GM12878 (cell line): ENCODE results near the gene CNN3. TPM values are rescaled to one million over a fixed set of nuclear protein-coding genes. Genes with fewer than 3 reads are reported as not detected.

ENCODE experiments used
- ATAC-seq: fragments of 200-7000 bp; cut with Tn5 transposase; 3 replicates; pipeline ENCODE4 v1.9.1; 2020; ENCODE audit warnings: mild to moderate bottlenecking, moderate library complexity
- BruUV-seq: library from RNA; stranded (reverse); fragments of 400-500 nt; replicated peaks from 2 replicates; lab custom pipeline; 2021; lab: Mats Ljungman, UMichigan
- CTCF ChIA-PET: fragments of 300-600 bp; sonication (Branson Sonifier 250); formaldehyde crosslinking; extraction: SDS; loops from one replicate; lab custom pipeline; 2021; ENCODE audit warnings: inconsistent platforms; lab: Yijun Ruan, JAX
- POLR2A ChIA-PET: fragments of 350-600 bp; formaldehyde crosslinking; extraction: SDS; loops from one replicate; lab custom pipeline; 2021; ENCODE audit warnings: inconsistent platforms; lab: Charles Lee
- RAD21 ChIA-PET: fragments of 300-600 bp; sonication (Branson Sonifier 250); formaldehyde crosslinking; loops from one replicate; lab custom pipeline; 2023; ENCODE audit warnings: antibody characterized with exemption; ENCODE audit not compliant: unreplicated experiment; lab: Charles Lee
- SMC1A ChIA-PET: fragments of 300-600 bp; sonication (Branson Sonifier 250); formaldehyde crosslinking; loops from one replicate; lab custom pipeline; 2023; ENCODE audit not compliant: unreplicated experiment, uncharacterized antibody; lab: Charles Lee
- DNase-seq: peaks from one replicate; pipeline ENCODE4 v3.0.0-alpha.2; 2011; ENCODE audit warnings: low read depth, low spot score
- FAIRE-seq: peaks from 3 replicates; lab custom pipeline; 2011; peaks lifted over from hg19 to GRCh38; lab: Jason Lieb, UNC
- H2AFZ ChIP-seq: 2 replicates; pipeline ENCODE4 v1.6.0; 2011; ENCODE audit warnings: low read depth, low read length, control low read depth; ENCODE audit not compliant: control insufficient read depth
- H3K27ac ChIP-seq: 2 replicates; pipeline ENCODE4 v1.5.1; 2011; ENCODE audit warnings: control low read depth; ENCODE audit not compliant: control insufficient read depth, insufficient read depth
- H3K27me3 ChIP-seq, 2 experiments: replicated peaks in 1 of 2; 2 replicates each; pipeline versions ENCODE4 v1.6.0 to v1.6.1; 2011; ENCODE audit warnings: low read length in 1 of 2; ENCODE audit not compliant: control insufficient read depth in 2 of 2, insufficient read depth in 2 of 2
- H3K36me3 ChIP-seq, 2 experiments: 2 replicates each; pipeline ENCODE4 v1.5.1; 2011; ENCODE audit warnings: low read length in 1 of 2; ENCODE audit not compliant: control insufficient read depth in 2 of 2, insufficient read depth in 2 of 2
- H3K4me1 ChIP-seq: 2 replicates; pipeline ENCODE4 v1.6.1; 2011; ENCODE audit warnings: mild to moderate bottlenecking, low read length, moderate library complexity, mixed read lengths; ENCODE audit not compliant: control insufficient read depth, insufficient read depth
- H3K4me2 ChIP-seq: 2 replicates; pipeline ENCODE4 v1.6.0; 2011; ENCODE audit warnings: control low read depth; ENCODE audit not compliant: control insufficient read depth, insufficient read depth
- H3K4me3 ChIP-seq: fragments of 200-600 bp; sonication (generic); 2 replicates; pipeline ENCODE4 v1.5.1; 2016
- H3K79me2 ChIP-seq: 2 replicates; pipeline ENCODE4 v1.6.0; 2011; ENCODE audit warnings: low read length; ENCODE audit not compliant: control insufficient read depth, insufficient read depth
- H3K9ac ChIP-seq: 2 replicates; pipeline ENCODE4 v1.8.0; 2011; ENCODE audit warnings: low read length, control low read depth, mixed read lengths; ENCODE audit not compliant: control insufficient read depth, insufficient read depth
- H3K9me3 ChIP-seq: replicated peaks from 3 replicates; pipeline ENCODE4 v1.5.1; 2011; ENCODE audit warnings: mild to moderate bottlenecking, low read length; ENCODE audit not compliant: control insufficient read depth, insufficient read depth
- H4K20me1 ChIP-seq: 2 replicates; pipeline ENCODE4 v1.6.0; 2011; ENCODE audit not compliant: control insufficient read depth, insufficient read depth
- BRCA1 ChIP-seq: IDR thresholded peaks from 2 replicates; pipeline ENCODE4 v1.6.1; 2011; ENCODE audit warnings: low read depth, low read length, improper control_type of control experiment
- MYC ChIP-seq: IDR thresholded peaks from 2 replicates; pipeline ENCODE4 v1.6.1; 2011; ENCODE audit warnings: mild to moderate bottlenecking, low read length, moderate library complexity, inconsistent platforms; ENCODE audit not compliant: insufficient read depth, insufficient replicate concordance, insufficient read length, severe bottlenecking
- SMARCA5 ChIP-seq: fragments of 450-650 bp; IDR thresholded peaks from 2 replicates; pipeline ENCODE4 v1.6.1; 2017; ENCODE audit warnings: mild to moderate bottlenecking
- SREBF1 ChIP-seq: IDR thresholded peaks from 2 replicates; pipeline ENCODE4 v1.6.1; 2012; ENCODE audit warnings: mild to moderate bottlenecking, low read length
- STAT1 ChIP-seq: fragments of 450-650 bp; conservative IDR thresholded peaks from 2 replicates; pipeline ENCODE4 v1.6.1; 2014; ENCODE audit warnings: antibody characterized with exemption, mild to moderate bottlenecking
- ZNF207 ChIP-seq: fragments of 450-650 bp; IDR thresholded peaks from 2 replicates; pipeline ENCODE4 v1.6.1; 2014; ENCODE audit warnings: antibody characterized with exemption, mild to moderate bottlenecking, borderline replicate concordance
- ZNF217 ChIP-seq: fragments of 450-650 bp; IDR thresholded peaks from 2 replicates; pipeline ENCODE4 v1.6.1; 2017; ENCODE audit warnings: antibody characterized with exemption, mild to moderate bottlenecking
- WGBS: methylation state at CpG from one replicate; pipeline ENCODE4 v1.1.6; 2016; ENCODE audit warnings: low lambda C conversion rate; ENCODE audit not compliant: insufficient replicate concordance, insufficient coverage; ENCODE audit errors: missing lambda C conversion rate; 5-methylcytosine and 5-hydroxymethylcytosine counted together
- in situ Hi-C: fragments of 300-500 bp; cut with MboI; formaldehyde crosslinking; loops from 9 replicates; pipeline ENCODE4 v1.14.3; 2018; ENCODE audit warnings: mixed read lengths
- intact Hi-C: fragments of 100-400 bp; cut with micrococcal nuclease; formaldehyde crosslinking; loops from one replicate; pipeline ENCODE4 v1.14.2; 2022; ENCODE audit not compliant: unreplicated experiment
- polyA plus RNA-seq, 11 experiments: library from polyadenylated mRNA; depleted of rRNA in 4 of 11; unstranded in 6 of 11; stranded (reverse) in 5 of 11; fragments of >200 nt; fragmentation: Nextera tagmentation in 4 of 11; fragmentation: Illumina TruSeq in 1 of 11; extraction: Ambion mirVana in 4 of 11; extraction: Trizol in 1 of 11; gene quantifications; 1 replicate in 1 of 11; 2 replicates in 10 of 11; pipeline versions ENCODE4 v1.2.1 to v1.2.3, GENCODE V29; 2011 to 2016; ENCODE audit warnings: inconsistent platforms in 2 of 11, missing spikeins in 2 of 11, low read depth in 1 of 11
- total RNA-seq, 4 experiments: library from RNA; depleted of rRNA in 3 of 4; stranded (reverse); fragments of >200 nt in 3 of 4; fragmentation: Illumina TruSeq in 1 of 4; extraction: Trizol in 1 of 4; gene quantifications; 2 replicates each; pipeline versions ENCODE4 v1.2.1 to v1.2.3, GENCODE V29; 2013 to 2021
- TF ChIP-seq, protein P1 (sequence below): fragments of 450-650 bp; IDR thresholded peaks from 2 replicates; pipeline ENCODE4 v1.6.1; 2016; ENCODE audit warnings: mild to moderate bottlenecking, moderate library complexity, borderline replicate concordance

Gene CNN3
- total and polyA plus RNA-seq, 10 of the 15 experiments (the other 5 are each of a cell fraction or from before 2014, with no cell fraction given), result 0.20 to 48.4 (median 34.3) TPM

DNA sequence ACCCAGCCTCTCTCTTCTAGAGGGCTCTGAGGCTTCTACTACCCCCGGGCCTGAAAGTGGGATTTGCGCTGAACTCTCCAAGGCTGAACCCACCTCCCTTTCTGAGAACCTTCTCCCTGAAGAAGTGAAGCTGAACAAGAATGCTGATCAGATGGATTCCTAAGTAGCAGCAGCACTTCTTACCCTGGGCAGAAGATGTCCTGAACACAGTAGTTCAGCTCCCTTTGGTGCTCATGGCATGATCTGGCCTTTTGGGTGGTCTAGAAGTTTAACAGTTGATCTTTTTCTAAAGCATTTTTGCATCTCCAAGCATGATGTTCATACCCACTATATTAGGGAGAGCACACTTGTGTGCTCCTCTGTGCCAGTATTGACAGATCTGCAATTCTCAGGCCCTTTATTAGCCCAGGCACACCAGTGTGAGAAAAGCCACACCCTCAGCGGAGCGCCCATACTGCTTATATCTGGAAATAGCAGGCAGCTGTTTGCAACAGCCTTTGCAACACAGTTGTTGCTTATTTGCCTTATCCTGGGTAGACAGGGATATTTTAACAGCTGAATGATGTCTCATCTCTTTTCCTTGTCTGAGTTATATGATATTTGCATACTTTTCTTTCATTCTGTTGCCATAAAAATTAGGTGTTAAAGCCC lies 34.2 kb downstream of the CNN3 start:
- H4K20me1 ChIP-seq, result no peaks in the 10 kb centered on the region
- H3K4me1 ChIP-seq, result no peaks in the 10 kb centered on the region
- no peaks in the 10 kb centered on the region for H3K79me2 ChIP-seq
- intact Hi-C loops, result no loop called here
- no peaks in the 10 kb centered on the region for H3K36me3 ChIP-seq
- DNase-seq (no peak), FAIRE-seq (no peak)
- in situ Hi-C loops, result no loop called here
- WGBS, result 76% methylated on average over 4 of the region's 4 CpGs
- H3K4me2 ChIP-seq, result no peak overlapping the region
- BruUV-seq, result no TSS peak
- H3K9me3 ChIP-seq, result no peaks in the 10 kb centered on the region
- H3K4me3 ChIP-seq, result no peak overlapping the region
- no peak overlapping the region for H2AFZ ChIP-seq
- RAD21 ChIA-PET, result no interaction called here
- H3K9ac ChIP-seq, result no peak overlapping the region
- POLR2A ChIA-PET, result interaction anchor here (1.2 kb wide), 1 partner anchor 19 kb away, joined by 3 read pairs; no protein-coding TSS in a partner anchor
- CTCF ChIA-PET, result no interaction called here
- TF ChIP-seq ZNF217 (no peak), SMARCA5 (no peak), BRCA1 (no peak), STAT1 (no peak), SREBF1 (no peak), ZNF207 (no peak), MYC (no peak)
- TF ChIP-seq, protein P1, sequence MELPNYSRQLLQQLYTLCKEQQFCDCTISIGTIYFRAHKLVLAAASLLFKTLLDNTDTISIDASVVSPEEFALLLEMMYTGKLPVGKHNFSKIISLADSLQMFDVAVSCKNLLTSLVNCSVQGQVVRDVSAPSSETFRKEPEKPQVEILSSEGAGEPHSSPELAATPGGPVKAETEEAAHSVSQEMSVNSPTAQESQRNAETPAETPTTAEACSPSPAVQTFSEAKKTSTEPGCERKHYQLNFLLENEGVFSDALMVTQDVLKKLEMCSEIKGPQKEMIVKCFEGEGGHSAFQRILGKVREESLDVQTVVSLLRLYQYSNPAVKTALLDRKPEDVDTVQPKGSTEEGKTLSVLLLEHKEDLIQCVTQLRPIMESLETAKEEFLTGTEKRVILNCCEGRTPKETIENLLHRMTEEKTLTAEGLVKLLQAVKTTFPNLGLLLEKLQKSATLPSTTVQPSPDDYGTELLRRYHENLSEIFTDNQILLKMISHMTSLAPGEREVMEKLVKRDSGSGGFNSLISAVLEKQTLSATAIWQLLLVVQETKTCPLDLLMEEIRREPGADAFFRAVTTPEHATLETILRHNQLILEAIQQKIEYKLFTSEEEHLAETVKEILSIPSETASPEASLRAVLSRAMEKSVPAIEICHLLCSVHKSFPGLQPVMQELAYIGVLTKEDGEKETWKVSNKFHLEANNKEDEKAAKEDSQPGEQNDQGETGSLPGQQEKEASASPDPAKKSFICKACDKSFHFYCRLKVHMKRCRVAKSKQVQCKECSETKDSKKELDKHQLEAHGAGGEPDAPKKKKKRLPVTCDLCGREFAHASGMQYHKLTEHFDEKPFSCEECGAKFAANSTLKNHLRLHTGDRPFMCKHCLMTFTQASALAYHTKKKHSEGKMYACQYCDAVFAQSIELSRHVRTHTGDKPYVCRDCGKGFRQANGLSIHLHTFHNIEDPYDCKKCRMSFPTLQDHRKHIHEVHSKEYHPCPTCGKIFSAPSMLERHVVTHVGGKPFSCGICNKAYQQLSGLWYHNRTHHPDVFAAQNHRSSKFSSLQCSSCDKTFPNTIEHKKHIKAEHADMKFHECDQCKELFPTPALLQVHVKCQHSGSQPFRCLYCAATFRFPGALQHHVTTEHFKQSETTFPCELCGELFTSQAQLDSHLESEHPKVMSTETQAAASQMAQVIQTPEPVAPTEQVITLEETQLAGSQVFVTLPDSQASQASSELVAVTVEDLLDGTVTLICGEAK, result no peak
- TF ChIP-seq, all 136 proteins: peak for 0
- SMC1A ChIA-PET, result interaction anchor here (0.7 kb wide), 1 partner anchor 1451 kb away, joined by 3 read pairs; no protein-coding TSS in a partner anchor
- no peak for ATAC-seq
- Histone ChIP-seq H3K27ac (no peak overlapping the region), H3K27me3 (no peaks in the 10 kb centered on the region)
